Right atrium auricular region (tissue), 2 donors: Measurements from ENCODE around the gene DNAH2. TPM values are rescaled to one million over a fixed set of nuclear protein-coding genes. Genes with fewer than 3 reads are reported as not detected.
A peak's percentile ranks its signal among the peaks of the same experiment; 100 is the strongest.

Experiments
- DNase-seq: peaks from one replicate; pipeline ENCODE4 v3.0.0-alpha.2; 2019; ENCODE audit warnings: low spot score
- H3K27ac ChIP-seq, 2 donors: fragments of 200-600 bp; sonication (generic); 1 replicate in 1 of 2; 2 replicates in 1 of 2; pipeline ENCODE4 v1.5.1; 2016 to 2019
- H3K27me3 ChIP-seq, 2 donors: fragments of 200-600 bp; sonication (generic); one replicate each; pipeline versions ENCODE4 v1.5.1 to v1.6.0; 2017 to 2019
- H3K36me3 ChIP-seq: fragments of 200-600 bp; sonication (generic); one replicate; pipeline ENCODE4 v1.5.1; 2016
- H3K4me1 ChIP-seq, 2 donors: fragments of 200-600 bp; sonication (generic); one replicate each; pipeline versions ENCODE4 v1.5.1 to v1.6.0; 2017 to 2019
- H3K4me3 ChIP-seq, 2 donors: fragments of 200-600 bp; sonication (generic); 1 replicate in 1 of 2; 2 replicates in 1 of 2; pipeline ENCODE4 v1.5.1; 2017 to 2019; ENCODE audit warnings: mild to moderate bottlenecking in 1 of 2, moderate library complexity in 1 of 2
- H3K9me3 ChIP-seq, 2 donors: fragments of 200-600 bp; sonication (generic); one replicate each; pipeline ENCODE4 v1.5.1; 2019
- CTCF ChIP-seq, 2 donors: fragments of 200-600 bp; sonication (generic); IDR thresholded peaks; one replicate each; pipeline ENCODE4 v1.5.1; 2019; ENCODE audit warnings: antibody characterized with exemption in 2 of 2
- total RNA-seq, 2 donors: library from RNA; depleted of rRNA; stranded (reverse); fragments of >200 nt; gene quantifications; one replicate each; pipeline ENCODE4 v1.1.0, GENCODE V29; 2016

DNAH2 gene
- total RNA-seq, 2 donors from 2014 or later: 0.08 TPM; not detected in 1

DNA sequence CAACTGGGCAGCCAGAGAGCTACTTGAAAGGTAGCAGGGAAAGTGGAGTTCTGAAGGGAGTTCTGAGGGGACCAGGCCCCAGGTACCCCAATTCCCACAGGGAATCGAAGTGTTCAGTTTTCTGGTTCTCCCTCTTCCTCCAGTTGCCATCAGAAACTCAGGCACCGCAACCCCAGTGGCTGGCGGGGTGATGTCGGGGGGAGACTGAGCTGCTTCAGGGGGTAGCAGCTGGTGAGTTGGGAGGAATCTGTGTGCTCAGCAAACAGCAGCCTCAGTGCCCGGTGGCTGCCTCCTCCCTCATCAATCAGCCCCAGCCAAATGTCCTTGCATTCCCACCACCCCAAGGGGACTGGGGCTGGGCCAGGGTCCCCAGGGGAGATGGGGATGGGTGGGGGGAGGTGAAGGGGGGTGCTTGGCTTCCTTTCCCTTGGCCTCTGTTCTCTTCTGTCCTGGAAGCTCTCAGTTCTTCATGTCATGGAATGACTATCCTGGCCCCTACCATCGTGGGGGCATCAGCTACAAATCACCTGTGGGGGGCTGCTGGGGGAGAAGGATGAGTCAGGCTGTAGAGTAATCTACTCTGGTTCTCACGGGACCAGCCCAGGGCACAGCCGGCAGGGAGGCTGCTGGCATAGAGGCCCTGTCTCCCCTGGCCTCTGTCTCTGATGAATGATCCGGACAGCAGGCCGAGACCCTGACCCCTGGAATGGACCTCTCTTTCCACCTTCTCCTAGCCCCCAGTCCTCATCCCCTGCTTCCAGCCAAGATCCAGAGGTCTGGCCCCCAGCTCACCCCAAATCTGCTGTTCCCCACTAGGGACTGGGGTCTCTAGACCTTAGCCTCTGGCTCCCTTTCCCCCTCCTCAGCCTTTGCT, 2.6 kb upstream of the DNAH2 start:
- peaks cover 0 to 21% of the 10 kb centered on the region in 2 donors for H3K4me1 ChIP-seq
- no peaks in the 10 kb centered on the region for H3K27me3 ChIP-seq
- DNase-seq: no peak
- H3K27ac ChIP-seq: no peak overlapping the region
- no peaks in the 10 kb centered on the region for H3K9me3 ChIP-seq
- no peak for TF ChIP-seq CTCF (IDR thresholded peaks at IDR 0.05)
- H3K36me3 ChIP-seq: no peaks in the 10 kb centered on the region
- H3K4me3 ChIP-seq: no peak overlapping the region

DNA sequence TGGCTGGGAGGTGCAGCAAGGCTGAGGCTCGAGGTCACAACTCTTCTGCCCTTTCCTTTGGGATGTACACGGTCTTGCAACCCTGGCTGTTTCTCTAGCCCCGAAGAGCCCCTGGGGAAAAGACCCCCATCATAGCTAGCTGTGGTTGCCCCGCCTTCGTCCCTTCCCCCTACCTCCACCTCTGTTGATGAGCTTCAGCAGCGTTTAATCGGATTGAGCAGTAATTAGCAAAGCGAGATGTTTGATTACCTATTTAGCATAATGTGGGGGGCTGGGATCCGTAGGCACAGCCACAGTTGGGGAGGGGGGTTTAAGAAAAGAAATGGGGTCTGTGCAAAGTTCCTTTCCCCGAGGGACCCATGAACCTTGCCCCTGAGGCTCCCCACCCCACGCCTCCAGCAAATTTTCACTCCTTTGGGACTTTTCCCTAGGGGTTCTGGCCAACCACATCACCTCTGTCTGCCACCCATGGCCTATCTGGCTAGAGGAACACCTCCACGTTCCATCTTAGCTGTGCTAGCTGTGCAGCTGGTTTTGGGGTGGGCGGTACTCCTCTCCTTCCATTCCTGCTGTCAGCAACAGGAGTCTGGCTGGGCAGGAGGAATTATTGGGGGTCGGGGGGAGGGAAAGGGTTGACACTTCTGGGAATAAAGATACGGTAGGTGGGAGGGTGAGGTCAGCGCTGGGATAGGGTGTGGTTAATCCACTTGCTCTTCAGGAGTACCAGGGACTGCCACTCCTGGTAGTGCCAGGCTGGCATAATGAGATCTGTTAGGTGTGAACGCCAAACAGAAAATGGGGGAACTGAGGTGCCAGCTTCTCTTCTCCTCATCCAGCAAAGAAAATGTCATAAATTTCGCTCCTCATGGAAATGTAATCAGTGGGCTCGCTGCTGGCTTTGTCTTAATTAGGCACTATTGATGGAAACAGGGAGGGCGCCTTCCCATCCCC, 1.3 kb upstream of the DNAH2 start:
- no peaks in the 10 kb centered on the region for H3K27me3 ChIP-seq

DNA sequence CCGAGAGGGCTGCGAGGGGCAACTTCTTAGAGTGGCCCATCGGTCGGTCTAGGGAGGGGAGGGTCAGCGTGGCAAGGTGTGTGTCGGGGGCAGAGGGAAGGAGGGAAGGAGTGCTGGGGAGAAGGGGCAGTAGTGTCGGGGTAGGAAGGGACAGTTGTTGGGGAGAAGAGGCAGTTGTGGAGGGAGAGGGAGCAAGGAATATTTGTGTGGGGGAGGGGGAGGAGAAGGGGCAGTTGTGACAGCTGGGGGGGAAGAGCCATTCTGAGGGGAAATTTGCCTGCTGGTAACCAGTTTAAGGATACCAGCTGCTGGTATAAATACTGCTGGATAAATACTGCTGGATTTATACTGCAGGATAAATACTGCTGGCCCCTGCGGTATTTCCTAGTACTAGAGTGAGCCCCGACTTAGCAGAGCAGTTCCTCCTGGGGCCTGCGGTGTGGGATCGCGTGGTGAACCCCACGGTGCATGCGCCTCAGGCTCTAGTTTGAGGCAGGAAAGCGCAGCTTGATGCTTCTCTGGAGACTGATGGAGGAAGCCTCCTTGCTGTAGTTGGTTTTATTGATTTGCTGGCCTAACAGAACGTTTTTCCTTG, 309 bp downstream of the DNAH2 start:
- no peak for DNase-seq
- Histone ChIP-seq H3K4me3 (peak overlapping the region; percentile 60 to 64), H3K9me3 (no peaks in the 10 kb centered on the region), H3K4me1 (peaks cover 0 to 21% of the 10 kb centered on the region in 2 donors), H3K36me3 (no peaks in the 10 kb centered on the region), H3K27ac (peak overlapping the region; percentile 63 to 69), H3K27me3 (no peaks in the 10 kb centered on the region)
- TF ChIP-seq CTCF (IDR thresholded peaks at IDR 0.05): no peak

More for the DNA sequence above, 1.3 kb upstream of the DNAH2 start:
- H3K9me3 ChIP-seq: no peaks in the 10 kb centered on the region
- H3K36me3 ChIP-seq: no peaks in the 10 kb centered on the region
- peak overlapping the region; percentile 60 to 64 for H3K4me3 ChIP-seq
- DNase-seq: no peak
- no peak for TF ChIP-seq CTCF (IDR thresholded peaks at IDR 0.05)
- H3K4me1 ChIP-seq: peaks cover 0 to 21% of the 10 kb centered on the region in 2 donors
- H3K27ac ChIP-seq: peak overlapping the region; percentile 63 to 69

DNA sequence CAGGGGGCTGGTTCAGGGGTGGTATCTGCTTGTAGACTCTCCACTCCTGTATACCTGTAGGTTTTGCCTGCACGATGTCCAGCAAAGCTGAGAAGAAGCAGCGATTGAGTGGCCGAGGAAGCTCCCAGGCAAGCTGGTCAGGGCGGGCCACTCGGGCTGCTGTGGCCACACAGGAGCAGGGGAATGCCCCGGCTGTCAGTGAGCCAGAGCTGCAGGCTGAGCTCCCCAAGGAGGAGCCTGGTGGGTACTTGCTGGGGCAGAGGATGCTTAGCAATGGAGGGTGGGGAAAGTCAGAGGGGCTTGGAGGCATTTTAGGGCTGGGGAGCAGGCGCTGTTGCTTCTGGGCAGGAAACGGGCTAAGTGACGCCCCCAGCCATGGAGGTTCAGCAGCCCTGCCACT, 2.1 kb downstream of the DNAH2 start:
- H3K9me3 ChIP-seq: no peaks in the 10 kb centered on the region
- no peak for TF ChIP-seq CTCF (IDR thresholded peaks at IDR 0.05)
- DNase-seq: no peak
- H3K36me3 ChIP-seq: no peaks in the 10 kb centered on the region
- no peak overlapping the region for H3K27ac ChIP-seq
- no peak overlapping the region for H3K4me3 ChIP-seq
- no peaks in the 10 kb centered on the region for H3K27me3 ChIP-seq
- peaks cover 0 to 21% of the 10 kb centered on the region in 2 donors for H3K4me1 ChIP-seq

- Histone ChIP-seq H3K36me3 (no peaks in the 10 kb centered on the region), H3K4me1 (peaks cover 0 to 21% of the 10 kb centered on the region in 2 donors), H3K4me3 (no peak overlapping the region), H3K27me3 (no peaks in the 10 kb centered on the region), H3K27ac (no peak overlapping the region), H3K9me3 (no peaks in the 10 kb centered on the region)
- TF ChIP-seq CTCF (IDR thresholded peaks at IDR 0.05): no peak
- no peak for DNase-seq
Observed at GRCh38 chr17:7720125-7720524, 2.6 kb downstream of the DNAH2 start.
